Measurements from ENCODE around the gene ITGAL. TPM values are rescaled to one million over a fixed set of nuclear protein-coding genes. Genes with fewer than 3 reads are reported as not detected.
"Not testable (repeated sequence)": the region's sequence is repeated elsewhere in the genome, so short reads cannot be mapped to it uniquely, and the experiment has no call there.

The ITGAL gene
- total RNA-seq, 1 donor: 0.36 TPM

DNA sequence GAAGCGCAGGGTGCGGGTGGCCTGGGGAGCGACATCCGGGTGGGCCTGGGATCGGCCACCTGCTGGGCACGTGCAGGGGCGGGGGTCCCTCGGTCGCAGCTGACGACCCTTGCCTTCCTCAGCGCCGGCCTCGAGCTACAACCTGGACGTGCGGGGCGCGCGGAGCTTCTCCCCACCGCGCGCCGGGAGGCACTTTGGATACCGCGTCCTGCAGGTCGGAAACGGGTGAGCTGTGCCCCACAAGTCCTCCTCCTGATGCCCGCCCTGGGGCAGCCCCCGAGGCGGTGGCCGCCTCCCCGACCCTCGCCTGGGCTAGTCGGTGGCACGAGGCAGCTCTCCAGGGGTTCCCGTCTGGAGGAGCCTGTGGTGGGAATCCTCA, 1.5 kb downstream of the ITGAL start:
- no peak overlapping the region for H3K4me2 ChIP-seq (ENCODE audit: insufficient read depth, low read length)
- H2AFZ ChIP-seq (ENCODE audit: low read length): no peak overlapping the region
- peaks cover 29% of the 10 kb centered on the region for H3K27me3 ChIP-seq (ENCODE audit: insufficient read depth, low read length)
- no peaks in the 10 kb centered on the region for H4K20me1 ChIP-seq (ENCODE audit: insufficient read depth, low read length)
- no peaks in the 10 kb centered on the region for H3K9me3 ChIP-seq (ENCODE audit: low read depth, low read length)
- TF ChIP-seq, protein P1, sequence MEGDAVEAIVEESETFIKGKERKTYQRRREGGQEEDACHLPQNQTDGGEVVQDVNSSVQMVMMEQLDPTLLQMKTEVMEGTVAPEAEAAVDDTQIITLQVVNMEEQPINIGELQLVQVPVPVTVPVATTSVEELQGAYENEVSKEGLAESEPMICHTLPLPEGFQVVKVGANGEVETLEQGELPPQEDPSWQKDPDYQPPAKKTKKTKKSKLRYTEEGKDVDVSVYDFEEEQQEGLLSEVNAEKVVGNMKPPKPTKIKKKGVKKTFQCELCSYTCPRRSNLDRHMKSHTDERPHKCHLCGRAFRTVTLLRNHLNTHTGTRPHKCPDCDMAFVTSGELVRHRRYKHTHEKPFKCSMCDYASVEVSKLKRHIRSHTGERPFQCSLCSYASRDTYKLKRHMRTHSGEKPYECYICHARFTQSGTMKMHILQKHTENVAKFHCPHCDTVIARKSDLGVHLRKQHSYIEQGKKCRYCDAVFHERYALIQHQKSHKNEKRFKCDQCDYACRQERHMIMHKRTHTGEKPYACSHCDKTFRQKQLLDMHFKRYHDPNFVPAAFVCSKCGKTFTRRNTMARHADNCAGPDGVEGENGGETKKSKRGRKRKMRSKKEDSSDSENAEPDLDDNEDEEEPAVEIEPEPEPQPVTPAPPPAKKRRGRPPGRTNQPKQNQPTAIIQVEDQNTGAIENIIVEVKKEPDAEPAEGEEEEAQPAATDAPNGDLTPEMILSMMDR (IDR thresholded peaks at IDR 0.05; ENCODE audit: extremely low read depth, low read depth, low read length): no peak
- no peak for DNase-seq (ENCODE audit: insufficient read length, low spot score, missing footprints)
- no peak overlapping the region for H3K27ac ChIP-seq (ENCODE audit: low read depth, low read length)
- no peaks in the 10 kb centered on the region for H3K79me2 ChIP-seq (ENCODE audit: insufficient read depth, low read length)
- H3K4me1 ChIP-seq (ENCODE audit: insufficient read depth, low read length): no peaks in the 10 kb centered on the region
- H3K36me3 ChIP-seq (ENCODE audit: insufficient read depth, low read length): no peaks in the 10 kb centered on the region
- no peak overlapping the region for H3K4me3 ChIP-seq (ENCODE audit: insufficient read depth, low read length)

DNA sequence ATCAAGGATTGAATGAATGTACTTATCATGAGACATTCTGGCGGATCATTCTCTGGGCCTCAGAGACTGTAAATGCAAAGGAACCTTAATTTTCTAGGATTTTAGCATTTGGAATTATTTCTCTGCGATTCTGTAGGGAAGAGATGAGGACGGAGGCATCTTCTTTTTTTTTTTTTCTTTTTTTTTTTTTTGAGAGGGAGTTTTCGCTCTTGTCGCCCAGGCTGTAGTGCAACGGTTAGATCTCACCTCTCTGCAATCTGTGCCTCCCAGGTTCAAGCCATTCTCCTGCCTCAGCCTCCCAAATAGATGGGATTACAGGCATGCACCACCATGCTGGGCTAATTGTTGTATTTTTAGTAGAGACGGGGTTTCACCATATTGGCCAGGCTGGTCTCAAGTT, 2.1 kb downstream of the ITGAL start:
- no peak for DNase-seq (ENCODE audit: insufficient read length, low spot score, missing footprints)
- no peak overlapping the region for H3K4me3 ChIP-seq (ENCODE audit: insufficient read depth, low read length)
- no peak overlapping the region for H3K4me2 ChIP-seq (ENCODE audit: insufficient read depth, low read length)
- no peaks in the 10 kb centered on the region for H3K79me2 ChIP-seq (ENCODE audit: insufficient read depth, low read length)
- H2AFZ ChIP-seq (ENCODE audit: low read length): no peak overlapping the region
- TF ChIP-seq, protein P1 (IDR thresholded peaks at IDR 0.05; ENCODE audit: extremely low read depth, low read depth, low read length): no peak
- no peaks in the 10 kb centered on the region for H3K4me1 ChIP-seq (ENCODE audit: insufficient read depth, low read length)
- H3K27ac ChIP-seq (ENCODE audit: low read depth, low read length): no peak overlapping the region
- no peaks in the 10 kb centered on the region for H3K9me3 ChIP-seq (ENCODE audit: low read depth, low read length)
- H4K20me1 ChIP-seq (ENCODE audit: insufficient read depth, low read length): no peaks in the 10 kb centered on the region
- H3K27me3 ChIP-seq (ENCODE audit: insufficient read depth, low read length): peaks cover 29% of the 10 kb centered on the region
- H3K36me3 ChIP-seq (ENCODE audit: insufficient read depth, low read length): no peaks in the 10 kb centered on the region

DNA sequence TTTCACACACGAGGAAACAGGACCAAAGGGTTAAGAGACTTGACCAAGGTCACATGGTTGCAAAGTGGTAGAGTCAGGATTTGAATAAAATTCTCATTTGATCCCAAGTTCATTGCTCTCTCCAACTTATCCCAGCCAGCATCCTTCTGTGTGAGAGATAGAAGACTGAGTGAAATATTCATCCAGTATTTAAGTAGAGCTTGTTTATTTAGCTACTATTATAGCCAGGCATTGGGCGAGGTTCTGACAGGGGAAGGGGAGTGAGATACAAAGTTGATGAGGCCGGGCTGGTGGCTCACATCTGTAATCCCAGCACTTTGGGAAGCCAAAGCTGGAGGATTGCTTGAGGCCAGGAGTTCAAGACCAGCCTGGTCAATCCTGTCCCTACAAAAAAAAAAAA, 4.4 kb downstream of the ITGAL start:
- peaks cover 29% of the 10 kb centered on the region for H3K27me3 ChIP-seq (ENCODE audit: insufficient read depth, low read length)
- no peaks in the 10 kb centered on the region for H3K4me1 ChIP-seq (ENCODE audit: insufficient read depth, low read length)
- no peaks in the 10 kb centered on the region for H3K36me3 ChIP-seq (ENCODE audit: insufficient read depth, low read length)
- TF ChIP-seq, protein P1 (IDR thresholded peaks at IDR 0.05; ENCODE audit: extremely low read depth, low read depth, low read length): no peak
- no peak overlapping the region for H3K4me2 ChIP-seq (ENCODE audit: insufficient read depth, low read length)
- H4K20me1 ChIP-seq (ENCODE audit: insufficient read depth, low read length): no peaks in the 10 kb centered on the region
- no peak overlapping the region for H2AFZ ChIP-seq (ENCODE audit: low read length)
- H3K79me2 ChIP-seq (ENCODE audit: insufficient read depth, low read length): no peaks in the 10 kb centered on the region
- no peaks in the 10 kb centered on the region for H3K9me3 ChIP-seq (ENCODE audit: low read depth, low read length)
- DNase-seq (ENCODE audit: insufficient read length, low spot score, missing footprints): no peak
- no peak overlapping the region for H3K27ac ChIP-seq (ENCODE audit: low read depth, low read length)
- H3K4me3 ChIP-seq (ENCODE audit: insufficient read depth, low read length): no peak overlapping the region

DNA sequence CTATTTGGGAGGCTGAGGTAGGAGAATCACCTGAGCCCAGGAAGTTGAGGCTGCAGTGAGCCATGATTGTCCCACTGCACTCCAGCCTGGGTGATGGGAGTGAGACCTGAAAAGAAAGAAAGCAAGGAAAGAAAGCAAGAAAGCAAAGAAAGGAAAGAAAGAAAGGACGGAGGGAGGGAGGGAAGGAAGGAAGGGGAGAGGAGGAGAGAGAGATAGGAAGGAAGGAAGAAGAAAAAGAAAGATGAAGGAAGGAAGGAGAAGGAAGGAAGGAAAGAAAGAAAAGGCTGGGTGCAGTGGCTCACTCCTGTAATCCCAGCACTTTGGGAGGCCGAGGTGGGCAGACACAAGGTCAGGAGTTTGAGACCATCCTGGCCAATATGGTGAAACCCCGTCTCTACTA, 5.2 kb downstream of the ITGAL start:
- not testable (repeated sequence) for DNase-seq (ENCODE audit: insufficient read length, low spot score, missing footprints); H2AFZ ChIP-seq (ENCODE audit: low read length); H3K9me3 ChIP-seq (ENCODE audit: low read depth, low read length); H3K4me3 ChIP-seq (ENCODE audit: insufficient read depth, low read length); H3K4me1 ChIP-seq (ENCODE audit: insufficient read depth, low read length); H3K27ac ChIP-seq (ENCODE audit: low read depth, low read length); H3K4me2 ChIP-seq (ENCODE audit: insufficient read depth, low read length); H3K36me3 ChIP-seq (ENCODE audit: insufficient read depth, low read length); H3K79me2 ChIP-seq (ENCODE audit: insufficient read depth, low read length); H4K20me1 ChIP-seq (ENCODE audit: insufficient read depth, low read length)
- peaks cover 26% of the 10 kb centered on the region for H3K27me3 ChIP-seq (ENCODE audit: insufficient read depth, low read length)
